Stimulated activated CD4-positive, alpha-beta T cell treated with anti-CD3 and anti-CD28 coated beads, TNF-alpha, amount 100 ng/mL, for 1 hour (primary cell): ENCODE data around the gene PRKACG.

Experiments used
- DNase-seq, 3 donors: peaks; one replicate each; pipeline ENCODE4 v3.0.0-alpha.2; 2020; ENCODE audit warnings: low read depth in 3 of 3, low spot score in 1 of 3

PRKACG gene

GRCh38 chr9:68983522-68984424 is 30.1 kb downstream of the PRKACG start:
- no peak for DNase-seq

- no peak for DNase-seq
Measured at GRCh38 chr9:68983008-68983411, 30.9 kb downstream of the PRKACG start.

GRCh38 chr9:68981789-68982188 is 32.1 kb downstream of the PRKACG start:
- DNase-seq, result no peak

GRCh38 chr9:68980341-68980914 is 33.5 kb downstream of the PRKACG start:
- DNase-seq, result no peak

GRCh38 chr9:68979538-68980314 is 34.2 kb downstream of the PRKACG start:
- DNase-seq, result no peak

GRCh38 chr9:68978501-68978900 is 35.4 kb downstream of the PRKACG start:
- no peak for DNase-seq

- no peak for DNase-seq
Measured at GRCh38 chr9:68978066-68978465, 35.8 kb downstream of the PRKACG start.

- DNase-seq, result no peak
Measured at GRCh38 chr9:68975365-68976043, 38.4 kb downstream of the PRKACG start.

- DNase-seq, result no peak
Measured at GRCh38 chr9:68974901-68975300, 39.0 kb downstream of the PRKACG start.

GRCh38 chr9:68974431-68974830 is 39.5 kb downstream of the PRKACG start:
- no peak for DNase-seq

- DNase-seq, result no peak
Measured at GRCh38 chr9:68973619-68974018, 40.3 kb downstream of the PRKACG start.

GRCh38 chr9:68970151-68970550 is 43.8 kb downstream of the PRKACG start:
- no peak for DNase-seq

- no peak for DNase-seq
Measured at GRCh38 chr9:68969538-68969937, 44.4 kb downstream of the PRKACG start.

- no peak for DNase-seq
Measured at GRCh38 chr9:68967800-68968199, 46.1 kb downstream of the PRKACG start.

- no peak for DNase-seq
Measured at GRCh38 chr9:68966496-68966944, 47.4 kb downstream of the PRKACG start.

GRCh38 chr9:68964765-68965164 is 49.1 kb downstream of the PRKACG start:
- DNase-seq, result no peak

- DNase-seq, result no peak
Measured at GRCh38 chr9:68964102-68964541, 49.8 kb downstream of the PRKACG start.

GRCh38 chr9:68963416-68963815 is 50.5 kb downstream of the PRKACG start:
- DNase-seq, result no peak
